H1 (cell line): Measurements from ENCODE around the gene CMYA5.

Experiments used
- BRCA1 ChIP-seq: IDR thresholded peaks from 2 replicates; pipeline ENCODE4 v1.6.1; 2012; ENCODE audit warnings: low read depth, low read length, improper control_type of control experiment
- EP300 ChIP-seq, 2 experiments: IDR thresholded peaks; 1 replicate in 1 of 2; 2 replicates in 1 of 2; pipeline ENCODE4 v1.6.1; 2011 to 2012; ENCODE audit warnings: low read depth in 2 of 2, low read length in 2 of 2, mild to moderate bottlenecking in 2 of 2, borderline replicate concordance in 1 of 2, inconsistent platforms in 1 of 2, moderate library complexity in 1 of 2
- EZH2 ChIP-seq: fragments of 200-600 bp; sonication (generic); IDR thresholded peaks from 2 replicates; pipeline ENCODE4 v1.7.1; 2012; ENCODE audit warnings: low read depth, mild to moderate bottlenecking, moderate library complexity, low read length, inconsistent platforms; ENCODE audit not compliant: severe bottlenecking
- MAFK ChIP-seq: IDR thresholded peaks from 2 replicates; pipeline ENCODE4 v1.6.1; 2012; ENCODE audit warnings: low read depth, mild to moderate bottlenecking, improper control_type of control experiment, low read length
- POLR2AphosphoS5 ChIP-seq: IDR thresholded peaks from 2 replicates; pipeline ENCODE4 v1.6.1; 2011; ENCODE audit warnings: low read depth, low read length
- TF ChIP-seq, protein P1 (sequence below), 3 experiments: IDR thresholded peaks; 1 replicate in 2 of 3; 2 replicates in 1 of 3; pipeline versions ENCODE4 v1.5.1 to v1.6.1; 2011; ENCODE audit warnings: low read length in 3 of 3, mild to moderate bottlenecking in 3 of 3, inconsistent platforms in 2 of 3, low read depth in 1 of 3, moderate library complexity in 1 of 3; ENCODE audit not compliant: insufficient read depth in 1 of 3; ENCODE audit errors: control extremely low read depth in 1 of 3
- TF ChIP-seq, protein P2 (sequence below): IDR thresholded peaks from 2 replicates; pipeline ENCODE4 v1.6.1; 2012; ENCODE audit warnings: inconsistent platforms

DNA sequence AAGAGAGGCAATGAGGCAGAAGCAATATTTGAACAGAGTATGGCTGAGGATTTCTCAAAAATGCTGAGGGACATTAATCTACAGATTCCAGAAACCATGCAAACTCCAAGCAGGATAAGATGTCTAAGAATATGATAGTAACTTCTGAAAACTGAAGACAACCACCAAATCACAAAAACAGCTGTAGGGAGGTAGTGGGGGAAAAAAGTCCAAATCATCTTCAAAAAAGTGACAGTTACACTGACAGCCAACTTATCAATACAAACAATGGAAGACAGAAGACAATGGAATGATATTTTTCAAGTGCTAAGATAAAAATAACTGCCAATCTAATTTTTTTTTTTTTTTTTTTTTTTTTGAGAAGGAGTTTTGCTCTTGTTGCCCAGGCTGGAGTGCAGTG lies 30.5 kb downstream of the CMYA5 start:
- TF ChIP-seq POLR2AphosphoS5 (no peak), EZH2 (no peak), MAFK (no peak), BRCA1 (no peak), EP300 (IDR thresholded peaks at IDR 0.05; ENCODE audit: borderline replicate concordance in 1 of 2, low read depth in 2 of 2, low read length in 2 of 2) (no peak)
- TF ChIP-seq, protein P1, sequence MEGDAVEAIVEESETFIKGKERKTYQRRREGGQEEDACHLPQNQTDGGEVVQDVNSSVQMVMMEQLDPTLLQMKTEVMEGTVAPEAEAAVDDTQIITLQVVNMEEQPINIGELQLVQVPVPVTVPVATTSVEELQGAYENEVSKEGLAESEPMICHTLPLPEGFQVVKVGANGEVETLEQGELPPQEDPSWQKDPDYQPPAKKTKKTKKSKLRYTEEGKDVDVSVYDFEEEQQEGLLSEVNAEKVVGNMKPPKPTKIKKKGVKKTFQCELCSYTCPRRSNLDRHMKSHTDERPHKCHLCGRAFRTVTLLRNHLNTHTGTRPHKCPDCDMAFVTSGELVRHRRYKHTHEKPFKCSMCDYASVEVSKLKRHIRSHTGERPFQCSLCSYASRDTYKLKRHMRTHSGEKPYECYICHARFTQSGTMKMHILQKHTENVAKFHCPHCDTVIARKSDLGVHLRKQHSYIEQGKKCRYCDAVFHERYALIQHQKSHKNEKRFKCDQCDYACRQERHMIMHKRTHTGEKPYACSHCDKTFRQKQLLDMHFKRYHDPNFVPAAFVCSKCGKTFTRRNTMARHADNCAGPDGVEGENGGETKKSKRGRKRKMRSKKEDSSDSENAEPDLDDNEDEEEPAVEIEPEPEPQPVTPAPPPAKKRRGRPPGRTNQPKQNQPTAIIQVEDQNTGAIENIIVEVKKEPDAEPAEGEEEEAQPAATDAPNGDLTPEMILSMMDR (IDR thresholded peaks at IDR 0.05; ENCODE audit: control extremely low read depth in 1 of 3, insufficient read depth in 1 of 3, low read depth in 1 of 3, low read length in 3 of 3): no peak
- TF ChIP-seq, protein P2, sequence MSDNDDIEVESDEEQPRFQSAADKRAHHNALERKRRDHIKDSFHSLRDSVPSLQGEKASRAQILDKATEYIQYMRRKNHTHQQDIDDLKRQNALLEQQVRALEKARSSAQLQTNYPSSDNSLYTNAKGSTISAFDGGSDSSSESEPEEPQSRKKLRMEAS: no peak
